Pancreas (tissue), 10 donors: ENCODE results near the gene FRMD4A. TPM values are rescaled to one million over a fixed set of nuclear protein-coding genes. Genes with fewer than 3 reads are reported as not detected.

Experiments used
- ATAC-seq, 4 donors: fragments of 200-7000 bp; cut with Tn5 transposase; one replicate each; pipeline versions ENCODE4 v1.8.0 to v1.9.1; 2020; ENCODE audit warnings: mild to moderate bottlenecking in 4 of 4, moderate library complexity in 4 of 4
- DNase-seq, 6 donors: peaks; one replicate each; pipeline ENCODE4 v3.0.0-alpha.2; 2020
- FAIRE-seq: peaks from 2 replicates; lab custom pipeline; 2012; peaks lifted over from hg19 to GRCh38; lab: Jason Lieb, UNC
- H3K27ac ChIP-seq, 4 donors: fragments of 200-600 bp; sonication (generic); 1 replicate in 3 of 4; 2 replicates in 1 of 4; pipeline versions ENCODE4 v1.5.0 to v1.8.0; 2020
- H3K27me3 ChIP-seq, 4 donors: fragments of 200-600 bp; one replicate each; pipeline ENCODE4 v1.8.0; 2021
- H3K36me3 ChIP-seq, 3 donors: fragments of 200-600 bp; sonication (generic) in 1 of 3; one replicate each; pipeline versions ENCODE4 v1.5.0 to v1.8.0; 2020 to 2021
- H3K4me1 ChIP-seq, 3 donors: fragments of 200-600 bp; one replicate each; pipeline ENCODE4 v1.8.0; 2021
- H3K4me3 ChIP-seq, 4 donors: fragments of 200-600 bp; sonication (generic) in 2 of 4; one replicate each; pipeline versions ENCODE4 v1.5.0 to v1.8.0; 2020 to 2021
- H3K9me3 ChIP-seq, 4 donors: fragments of 200-600 bp; one replicate each; pipeline ENCODE4 v1.8.0; 2021
- CTCF ChIP-seq, 4 donors: fragments of 200-600 bp; sonication (generic) in 3 of 4; IDR thresholded peaks; one replicate each; pipeline versions ENCODE4 v1.5.0 to v1.8.0; 2021; ENCODE audit warnings: antibody characterized with exemption in 4 of 4
- WGBS, 2 donors: extraction: QIAGEN DNeasy Blood & Tissue Kit; methylation state at CpG; one replicate each; pipeline ENCODE4 v1.1.7; 2013; 5-methylcytosine and 5-hydroxymethylcytosine counted together
- intact Hi-C, 3 donors: fragments of 100-400 bp; cut with DNase I; formaldehyde crosslinking; loops; one replicate each; pipeline versions ENCODE4 v1.11.1 to v1.14.2; 2022
- polyA plus RNA-seq, 2 donors: library from polyadenylated mRNA; stranded (reverse); fragments of 200-250 nt; gene quantifications; one replicate each; pipeline ENCODE4 v1.2.3, GENCODE V29; 2013
- total RNA-seq, 6 donors: library from RNA; stranded (reverse); fragmentation: NEBNext Ultra II Directional in 4 of 6; extraction: Animal tissue kit (Norgen Biotek cat#: 25700) in 4 of 6; gene quantifications; one replicate each; pipeline versions ENCODE4 v1.2.1 to v1.2.4, GENCODE V29; 2021 to 2023
- donor health status: healthy with polysubstance abuse.
- donor health status: DM: no; HTN: no; CAD: no; lungs with moderate emphysema.
- donor health status: DM: no; HTN: no; CAD: no.
- donor health status: control.
- donor health status: control.
- donor health status: Bipolar disorder and iron deficiency.
- donor health status: DM: yes; HTN: yes; CAD: no.
- donor health status: DM: no; HTN: no; CAD: no.
- donor health status: DM: no; HTN: no; CAD: no.
- donor health status: DM: yes; HTN: yes; CAD: no.

Gene FRMD4A
- total and polyA plus RNA-seq, 8 donors, result 13.5 to 27.5 (median 18.7) TPM

GRCh38 chr10:13851906-13852305, 478.8 kb downstream of the FRMD4A start:
- Histone ChIP-seq H3K9me3 (no peaks in the 10 kb centered on the region), H3K4me3 (no peak overlapping the region), H3K36me3 (no peaks in the 10 kb centered on the region), H3K4me1 (no peaks in the 10 kb centered on the region), H3K27ac (no peak overlapping the region), H3K27me3 (no peaks in the 10 kb centered on the region)
- FAIRE-seq (no peak), ATAC-seq (no peak), DNase-seq (no peak)
- intact Hi-C loops, result no loop called here
- TF ChIP-seq CTCF (IDR thresholded peaks at IDR 0.05), result no peak
- WGBS, 2 donors, result 89 to 98% methylated on average over 2 of the region's 2 CpGs

- WGBS, 2 donors, result 87 to 88% methylated on average over 15 to 16 of the region's 16 CpGs
- DNase-seq (no peak), ATAC-seq (no peak), FAIRE-seq (no peak)
- H3K27me3 ChIP-seq, result no peaks in the 10 kb centered on the region
- intact Hi-C loops, result no loop called here
- TF ChIP-seq CTCF (IDR thresholded peaks at IDR 0.05), result no peak
- no peaks in the 10 kb centered on the region for H3K9me3 ChIP-seq
- no peak overlapping the region for H3K27ac ChIP-seq
- no peaks in the 10 kb centered on the region for H3K36me3 ChIP-seq
- no peaks in the 10 kb centered on the region for H3K4me1 ChIP-seq
- H3K4me3 ChIP-seq, result no peak overlapping the region
These were observed 481.9 kb downstream of the FRMD4A start for GRCh38 chr10:13848520-13849445.

- TF ChIP-seq CTCF (IDR thresholded peaks at IDR 0.05), result no peak
- no peak for DNase-seq
These were observed 483.5 kb downstream of the FRMD4A start for GRCh38 chr10:13847201-13847631.

GRCh38 chr10:13845897-13846296, 484.8 kb downstream of the FRMD4A start:
- Histone ChIP-seq H3K4me3 (no peak overlapping the region), H3K36me3 (no peaks in the 10 kb centered on the region), H3K9me3 (no peaks in the 10 kb centered on the region), H3K4me1 (no peaks in the 10 kb centered on the region), H3K27ac (no peak overlapping the region), H3K27me3 (no peaks in the 10 kb centered on the region)
- intact Hi-C loops, result no loop called here
- FAIRE-seq (no peak), ATAC-seq (no peak), DNase-seq (no peak)
- WGBS, 2 donors, result 68 to 80% methylated on average over 4 of the region's 4 CpGs
- TF ChIP-seq CTCF (IDR thresholded peaks at IDR 0.05), result no peak

More at GRCh38 chr10:13847201-13847631, 483.5 kb downstream of the FRMD4A start:
- H3K4me1 ChIP-seq, result no peaks in the 10 kb centered on the region
- intact Hi-C loops, result no loop called here
- ATAC-seq (no peak), FAIRE-seq (no peak)
- H3K4me3 ChIP-seq, result no peak overlapping the region
- WGBS, 2 donors, result 54 to 86% methylated on average over 8 of the region's 8 CpGs
- no peaks in the 10 kb centered on the region for H3K36me3 ChIP-seq
- no peaks in the 10 kb centered on the region for H3K9me3 ChIP-seq
- H3K27ac ChIP-seq, result no peak overlapping the region
- H3K27me3 ChIP-seq, result no peaks in the 10 kb centered on the region

GRCh38 chr10:13844651-13845050, 486.1 kb downstream of the FRMD4A start:
- FAIRE-seq (no peak), DNase-seq (no peak), ATAC-seq (no peak)
- no peaks in the 10 kb centered on the region for H3K36me3 ChIP-seq
- WGBS, 2 donors, result 90 to 92% methylated on average over 7 of the region's 7 CpGs
- H3K4me1 ChIP-seq, result no peaks in the 10 kb centered on the region
- H3K9me3 ChIP-seq, result no peaks in the 10 kb centered on the region
- intact Hi-C loops, result no loop called here
- no peaks in the 10 kb centered on the region for H3K27me3 ChIP-seq
- H3K27ac ChIP-seq, result no peak overlapping the region
- H3K4me3 ChIP-seq, result no peak overlapping the region
- TF ChIP-seq CTCF (IDR thresholded peaks at IDR 0.05), result no peak
